T follicular helper cell (primary cell): ENCODE measurements around the gene RPS8.
"Not testable (repeated sequence)": the region's sequence is repeated elsewhere in the genome, so short reads cannot be mapped to it uniquely, and the experiment has no call there.

Experiments
- DNase-seq: peaks from one replicate; pipeline ENCODE4 v3.0.0-alpha.2; 2020; ENCODE audit warnings: low read depth
- total RNA-seq, 2 experiments: gene quantifications; one replicate each; lab custom pipeline; 2026; lab: John Stamatoyannopoulos, UW

Gene RPS8
- total RNA-seq, result 1,584 to 1,746 reads per million in 2 experiments

DNA sequence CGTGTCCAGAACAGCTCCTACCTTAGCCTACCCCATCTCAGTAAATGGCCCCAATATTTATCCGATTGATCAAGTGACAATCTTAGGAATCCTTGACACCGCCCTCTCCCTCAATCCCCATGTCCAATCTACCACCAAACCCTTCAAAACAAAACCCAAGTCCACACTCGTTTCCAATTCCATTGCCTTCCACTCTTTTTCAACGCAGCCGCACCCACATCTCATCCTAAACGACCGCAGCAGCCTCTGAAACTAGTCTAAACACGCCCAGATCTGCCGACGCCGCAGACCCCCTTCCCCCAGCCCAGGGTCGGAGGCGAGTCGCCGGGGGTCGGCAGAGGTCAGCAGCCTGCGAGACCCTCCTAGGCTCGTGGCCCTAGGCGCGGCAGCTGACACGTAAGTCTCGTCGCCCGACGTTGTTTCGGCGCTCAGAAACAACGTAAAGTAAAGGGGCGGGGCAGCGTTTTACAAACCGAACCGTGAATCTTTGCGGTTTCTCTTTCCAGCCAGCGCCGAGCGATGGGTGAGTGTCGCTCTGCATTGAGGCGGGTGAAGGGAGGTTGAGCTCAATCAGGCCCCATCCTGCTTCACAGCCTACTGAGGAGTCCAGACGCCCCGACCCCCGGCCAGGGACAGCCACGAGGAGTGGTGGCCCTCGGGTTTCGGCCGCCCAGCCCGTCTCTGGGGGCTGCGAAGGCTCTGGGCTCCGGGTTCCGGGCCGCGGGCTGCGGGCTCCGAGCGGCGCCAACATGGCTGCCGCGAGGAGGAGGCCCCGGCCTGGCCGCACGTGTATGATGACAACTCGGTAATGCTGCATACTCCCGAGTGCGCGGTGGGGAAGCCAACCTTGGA, at the start of gene RPS8:
TSS of gene RPS8 (plus strand) at position 463 of the 852 bp plus-strand sequence. CDS start at position 520, 57 bp downstream.
- peak; percentile 85 for DNase-seq

DNA sequence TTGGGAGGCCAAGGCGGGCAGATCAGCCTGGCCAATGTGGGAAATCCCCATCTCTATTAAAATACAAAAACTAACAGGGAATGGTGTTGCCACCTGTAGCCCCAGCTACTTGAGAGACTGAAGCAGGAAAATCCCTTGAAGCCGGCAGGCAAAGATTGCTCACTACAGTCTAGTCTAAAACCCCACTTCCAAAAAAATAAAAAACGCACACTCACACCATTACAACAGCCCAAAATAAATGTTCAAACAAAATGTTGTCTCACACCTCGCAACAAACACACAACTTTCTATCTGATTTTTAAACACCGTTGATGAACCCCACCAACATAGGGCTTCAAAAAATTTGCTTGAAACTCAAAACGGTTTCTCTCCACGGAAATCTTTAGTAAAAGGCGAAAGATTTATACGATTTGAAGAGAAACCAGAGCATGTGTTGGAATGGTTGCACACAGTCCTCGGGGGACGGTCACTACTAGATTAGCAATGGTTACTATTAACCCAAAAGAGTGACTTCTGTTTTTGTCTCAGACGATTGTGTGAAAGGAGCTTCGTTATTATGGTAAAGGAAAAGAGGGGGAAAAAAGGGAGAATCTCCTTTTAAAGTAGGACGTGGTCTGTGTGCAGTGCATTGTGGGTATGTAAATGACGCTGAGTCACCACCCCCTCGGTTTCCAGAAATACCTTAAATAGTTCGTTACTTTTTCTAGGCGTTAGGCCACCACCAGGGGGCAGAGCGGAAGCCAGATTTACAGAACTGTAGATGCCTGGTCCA, 44.4 kb upstream of the RPS8 start, which contains the start of gene RNU5D-1:
TSS of gene RNU5D-1 (minus strand) at position 430 of the 772 bp plus-strand sequence.
- peak; percentile 88 for DNase-seq

GRCh38 chr1:44733365-44733764, 42.0 kb upstream of the RPS8 start:
- DNase-seq, result no peak

GRCh38 chr1:44733784-44734183, 41.6 kb upstream of the RPS8 start:
- DNase-seq, result no peak

- DNase-seq, result no peak
Observed at GRCh38 chr1:44735992-44736391, 39.3 kb upstream of the RPS8 start.

DNA sequence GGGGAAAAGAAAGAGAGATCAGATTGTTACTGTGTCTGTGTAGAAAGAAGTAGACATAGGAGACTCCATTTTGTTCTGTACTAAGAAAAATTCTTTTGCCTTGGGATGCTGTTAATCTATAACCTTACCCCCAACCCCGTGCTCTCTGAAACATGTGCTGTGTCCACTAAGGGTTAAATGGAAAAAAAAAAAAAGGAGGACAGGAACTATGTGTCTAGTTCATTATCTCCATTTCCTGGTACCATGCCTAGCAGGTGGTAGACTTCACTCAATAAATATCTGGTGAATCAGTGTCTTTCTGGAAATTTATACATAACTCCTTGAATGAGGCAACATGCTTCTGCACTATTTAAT, 36.4 kb upstream of the RPS8 start:
- not testable (repeated sequence) for DNase-seq

GRCh38 chr1:44739307-44740178, 35.8 kb upstream of the RPS8 start, which contains the start of gene KIF2C:
Gene KIF2C, plus strand, starts transcription at chr1:44739837. Its CDS starts 96 bp downstream, at chr1:44739933.
- DNase-seq, result peak; percentile 93

DNA sequence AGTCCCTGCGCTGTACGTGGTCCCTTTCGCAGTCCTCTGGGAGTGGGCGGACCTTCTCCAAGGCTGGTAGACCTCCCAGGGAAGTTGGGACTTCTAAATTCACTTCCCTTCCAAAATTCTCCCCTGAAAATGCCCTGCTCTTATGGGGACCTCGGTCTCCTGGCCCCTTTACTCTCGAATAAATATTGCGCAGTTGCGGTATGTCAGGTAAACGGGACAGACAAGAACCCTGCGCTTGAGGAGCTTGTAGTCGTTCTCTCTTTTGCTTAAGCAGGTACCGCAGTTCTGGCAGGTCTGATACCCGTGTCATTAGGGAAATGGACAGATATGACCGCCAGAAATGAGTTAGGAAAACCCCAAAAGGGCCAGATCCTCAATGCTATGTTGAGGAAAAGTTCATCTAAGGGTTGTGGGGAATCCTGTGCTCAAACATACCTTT, 35.1 kb upstream of the RPS8 start:
- no peak for DNase-seq

DNA sequence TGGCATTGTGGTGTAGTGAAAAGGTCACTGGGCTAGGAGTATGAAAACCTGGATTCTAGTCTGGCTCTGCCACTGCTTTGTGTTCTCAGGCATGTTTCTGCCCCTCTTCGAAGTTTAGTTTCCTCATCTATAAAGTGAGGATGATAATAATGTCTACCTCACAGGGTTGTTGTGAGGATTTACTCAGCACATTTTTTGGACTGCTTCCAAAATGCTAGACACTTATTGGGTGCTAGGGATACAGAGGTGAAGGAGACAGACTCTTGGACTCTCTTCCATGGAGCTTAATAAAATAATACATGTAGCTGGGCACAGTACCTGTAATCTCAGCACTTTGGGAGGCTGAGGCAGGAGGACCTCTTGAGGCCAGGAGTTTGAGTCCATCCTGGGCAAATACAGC, 32.1 kb upstream of the RPS8 start:
- no peak for DNase-seq

- DNase-seq, result no peak
Observed at GRCh38 chr1:44747878-44748277, 27.5 kb upstream of the RPS8 start.

- DNase-seq, result no peak
Observed at GRCh38 chr1:44757420-44757819, 17.9 kb upstream of the RPS8 start.

DNA sequence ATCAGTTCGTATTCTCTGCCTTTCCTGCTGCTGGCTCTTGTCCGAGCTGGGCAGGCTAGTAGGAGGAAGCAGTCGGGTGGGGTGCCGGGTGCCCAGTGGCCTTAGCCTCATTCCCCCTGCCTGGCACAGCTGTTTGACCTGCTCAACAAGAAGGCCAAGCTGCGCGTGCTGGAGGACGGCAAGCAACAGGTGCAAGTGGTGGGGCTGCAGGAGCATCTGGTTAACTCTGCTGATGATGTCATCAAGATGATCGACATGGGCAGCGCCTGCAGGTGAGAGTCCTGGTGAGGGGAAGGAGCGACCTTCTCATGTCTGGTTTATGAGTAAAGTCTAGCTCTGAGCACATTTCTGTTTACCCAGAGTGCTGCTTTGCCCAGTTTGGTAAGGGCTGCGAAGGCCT, 16.3 kb upstream of the RPS8 start:
- no peak for DNase-seq

- DNase-seq, result no peak
Observed at GRCh38 chr1:44760876-44761275, 14.5 kb upstream of the RPS8 start.

- DNase-seq, result not testable (repeated sequence)
Observed at GRCh38 chr1:44766421-44766820, 8.9 kb upstream of the RPS8 start.

GRCh38 chr1:44775930-44776729, 790 bp downstream of the RPS8 start:
- DNase-seq, result no peak

DNA sequence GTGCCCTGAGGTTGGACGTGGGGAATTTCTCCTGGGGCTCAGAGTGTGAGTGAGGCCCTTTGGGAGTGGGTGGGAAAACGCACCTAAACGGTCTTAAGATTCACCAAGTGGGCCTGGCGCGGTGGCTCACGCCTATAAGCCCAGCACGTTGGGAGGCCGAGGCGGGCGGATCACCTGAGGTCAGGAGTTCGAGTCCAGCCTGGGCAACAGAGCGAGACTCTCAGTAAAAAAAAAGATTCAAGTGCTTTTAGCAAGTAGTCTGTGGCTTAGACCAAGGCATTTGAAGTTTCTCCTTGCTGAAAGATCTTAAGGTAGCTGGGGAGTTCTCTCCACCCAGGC, 1.4 kb downstream of the RPS8 start:
- no peak for DNase-seq

DNA sequence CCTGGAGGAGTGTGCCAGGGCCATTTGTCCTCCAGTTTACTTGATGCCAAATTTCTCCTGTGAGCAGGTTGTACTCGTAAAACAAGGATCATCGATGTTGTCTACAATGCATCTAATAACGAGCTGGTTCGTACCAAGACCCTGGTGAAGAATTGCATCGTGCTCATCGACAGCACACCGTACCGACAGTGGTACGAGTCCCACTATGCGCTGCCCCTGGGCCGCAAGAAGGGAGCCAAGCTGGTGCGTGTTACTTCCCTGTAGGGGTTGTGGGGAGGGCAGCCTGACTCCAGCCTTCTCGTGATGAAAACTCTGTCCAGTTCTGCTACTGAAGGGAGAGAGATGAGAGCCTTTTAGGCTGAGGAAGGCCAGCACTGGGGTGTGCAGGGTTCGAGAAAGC, 2.2 kb downstream of the RPS8 start:
- DNase-seq, result no peak

GRCh38 chr1:44777969-44778635, 2.8 kb downstream of the RPS8 start:
- no peak for DNase-seq

DNA sequence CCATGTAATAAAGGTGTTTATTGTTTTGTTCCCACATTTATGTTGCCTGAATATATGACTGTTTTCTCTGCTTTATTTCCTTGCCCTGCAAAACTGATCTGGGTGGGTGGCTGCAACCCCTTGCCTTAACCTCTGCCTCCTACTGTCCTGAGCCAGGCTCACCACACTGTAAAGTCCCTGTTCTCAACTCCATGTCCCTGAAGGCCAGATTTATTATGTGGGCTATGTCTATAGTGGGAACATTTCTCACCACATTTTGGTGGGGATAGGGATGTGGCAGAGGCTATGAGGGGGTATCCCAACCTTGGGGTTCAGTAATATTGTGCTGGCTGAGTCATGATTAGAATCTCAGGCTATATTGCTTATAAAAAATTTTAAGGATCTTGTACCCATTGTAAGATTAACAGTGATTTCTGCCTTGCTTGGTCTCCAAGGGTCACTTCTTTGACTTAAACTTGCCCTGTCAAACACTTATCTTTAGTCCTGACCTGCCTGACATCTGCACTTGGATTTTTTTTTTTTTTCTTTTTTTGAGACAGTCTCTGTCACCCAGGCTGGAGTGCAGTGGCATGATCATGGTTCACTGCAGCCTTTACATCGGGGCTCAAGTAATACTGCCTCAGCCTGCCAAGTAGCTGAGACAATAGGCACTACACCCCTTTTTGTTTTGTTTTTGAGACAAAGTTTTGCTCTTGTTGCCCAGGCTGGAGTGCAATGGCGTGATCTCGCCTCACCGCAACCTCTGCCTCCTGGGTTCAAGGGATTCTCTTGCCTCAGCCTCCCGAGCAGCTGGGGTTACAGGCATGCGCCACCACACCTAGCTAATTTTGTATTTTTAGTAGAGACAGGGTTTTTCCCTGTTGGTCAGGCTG, 3.6 kb downstream of the RPS8 start:
- no peak for DNase-seq
